Endodermal cell (in vitro differentiated cells): ENCODE data around the gene ERFE. TPM values are rescaled to one million over a fixed set of nuclear protein-coding genes. Genes with fewer than 3 reads are reported as not detected.

ENCODE experiments used
- DNase-seq: peaks from one replicate; pipeline ENCODE4 v3.0.0-alpha.2; 2017
- H3K27ac ChIP-seq: 2 replicates; pipeline ENCODE4 v1.5.1; 2013; ENCODE audit warnings: mild to moderate bottlenecking, low read depth, low read length, moderate library complexity
- H3K27me3 ChIP-seq: 2 replicates; pipeline ENCODE4 v1.6.1; 2013; ENCODE audit warnings: mild to moderate bottlenecking, low read length, moderate library complexity; ENCODE audit not compliant: insufficient read depth, control insufficient read depth, poor library complexity, severe bottlenecking
- H3K36me3 ChIP-seq: 2 replicates; pipeline ENCODE4 v1.7.0; 2013; ENCODE audit warnings: mild to moderate bottlenecking, low read length, moderate library complexity; ENCODE audit not compliant: control insufficient read depth, insufficient read depth
- H3K4me1 ChIP-seq: one replicate; pipeline ENCODE4 v1.7.0; 2013; ENCODE audit warnings: low read length; ENCODE audit not compliant: control insufficient read depth, insufficient read depth
- H3K4me3 ChIP-seq: 2 replicates; pipeline ENCODE4 v1.5.1; 2013; ENCODE audit warnings: mild to moderate bottlenecking, low read length, moderate library complexity
- H3K9ac ChIP-seq: 2 replicates; pipeline ENCODE4 v1.6.1; 2013; ENCODE audit warnings: mild to moderate bottlenecking, low read length, moderate library complexity; ENCODE audit not compliant: poor library complexity, severe bottlenecking; ENCODE audit errors: extremely low read depth
- H3K9me3 ChIP-seq: 2 replicates; pipeline ENCODE4 v1.6.1; 2013; ENCODE audit warnings: mild to moderate bottlenecking, low read length, moderate library complexity; ENCODE audit not compliant: control insufficient read depth
- H3K27ac Mint-ChIP-seq: 2 replicates; pipeline ENCODE4 v1.8.0; 2020; ENCODE audit warnings: mixed read lengths
- H3K27me3 Mint-ChIP-seq: 2 replicates; pipeline ENCODE4 v1.8.0; 2021; ENCODE audit warnings: mild to moderate bottlenecking, mixed read lengths; ENCODE audit not compliant: insufficient read depth
- H3K36me3 Mint-ChIP-seq: 2 replicates; pipeline ENCODE4 v1.8.0; 2020; ENCODE audit warnings: low read depth, mixed read lengths
- H3K4me1 Mint-ChIP-seq: 2 replicates; pipeline ENCODE4 v1.8.0; 2020; ENCODE audit warnings: mixed read lengths
- H3K4me3 Mint-ChIP-seq: 2 replicates; pipeline ENCODE4 v1.8.0; 2020; ENCODE audit warnings: mild to moderate bottlenecking, moderate library complexity, mixed read lengths
- H3K9me3 Mint-ChIP-seq: 2 replicates; pipeline ENCODE4 v1.8.0; 2020; ENCODE audit warnings: mild to moderate bottlenecking, mixed read lengths
- CTCF ChIP-seq: fragments of 200-600 bp; sonication (generic); conservative IDR thresholded peaks from 2 replicates; pipeline ENCODE4 v1.5.0; 2021; ENCODE audit warnings: antibody characterized with exemption, mild to moderate bottlenecking
- WGBS, 2 experiments: methylation state at CpG; one replicate each; pipeline versions ENCODE4 v1.1.5 to v1.1.7; 2013; ENCODE audit warnings: missing lambda C conversion rate in 2 of 2, mixed read lengths in 1 of 2; ENCODE audit not compliant: insufficient coverage in 1 of 2, insufficient read length in 1 of 2; 5-methylcytosine and 5-hydroxymethylcytosine counted together
- total RNA-seq, 2 donors: library from RNA; stranded (reverse); fragmentation: NEBNext Ultra II Directional in 1 of 2; extraction: Animal tissue kit (Norgen Biotek cat#: 25700) in 1 of 2; gene quantifications; 2 replicates in 1 of 2; 3 replicates in 1 of 2; pipeline ENCODE4 v1.2.1, GENCODE V29; 2021

ERFE gene
- total RNA-seq, 2 donors from 2014 or later = 0.48 to 1.6 TPM

DNA sequence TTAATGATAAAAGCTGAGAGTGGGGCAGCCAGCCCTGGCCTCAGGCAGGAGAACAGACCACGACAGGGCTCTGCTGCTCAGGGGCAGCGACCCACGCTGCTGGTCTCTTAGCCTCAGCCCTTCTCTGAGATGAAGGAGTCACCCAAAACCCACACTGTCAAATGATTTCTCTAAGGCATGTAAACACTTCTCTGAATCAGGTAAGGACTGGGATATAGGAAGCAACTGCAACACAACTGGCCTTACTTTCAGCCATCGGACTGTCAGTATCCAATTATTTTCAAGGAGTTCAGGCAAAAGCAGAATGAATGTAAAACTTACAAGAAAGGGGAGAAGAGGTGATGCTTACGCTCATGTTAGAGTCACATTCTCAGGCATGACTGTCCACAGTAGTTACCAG is 21.8 kb downstream of the ERFE start:
- Histone ChIP-seq H3K9me3 (no peaks in the 10 kb centered on the region), H3K4me1 (no peaks in the 10 kb centered on the region), H3K27me3 (no peaks in the 10 kb centered on the region), H3K4me3 (no peak overlapping the region), H3K9ac (no peak overlapping the region), H3K27ac (no peak overlapping the region), H3K36me3 (peaks cover 89% of the 10 kb centered on the region)
- no peak for TF ChIP-seq CTCF
- WGBS, 2 experiments = 95 to 100% methylated on average over 3 to 5 of the region's 5 CpGs
- Mint-ChIP-seq H3K27ac (no peak overlapping the region), H3K4me3 (no peak overlapping the region), H3K9me3 (no peaks in the 10 kb centered on the region), H3K36me3 (peaks cover 85% of the 10 kb centered on the region), H3K4me1 (peaks cover 6% of the 10 kb centered on the region), H3K27me3 (no peaks in the 10 kb centered on the region)
- DNase-seq = no peak

GRCh38 chr2:238182362-238182761 is 23.6 kb downstream of the ERFE start:
- WGBS, 2 experiments = 98% methylated on average over 6 of the region's 6 CpGs
- no peak overlapping the region for H3K27ac Mint-ChIP-seq
- no peak overlapping the region for H3K4me3 Mint-ChIP-seq
- Histone ChIP-seq H3K27ac (no peak overlapping the region), H3K9me3 (no peaks in the 10 kb centered on the region), H3K36me3 (peaks cover 97% of the 10 kb centered on the region), H3K9ac (no peak overlapping the region), H3K4me3 (no peak overlapping the region), H3K4me1 (no peaks in the 10 kb centered on the region), H3K27me3 (no peaks in the 10 kb centered on the region)
- H3K27me3 Mint-ChIP-seq = no peaks in the 10 kb centered on the region
- TF ChIP-seq CTCF = no peak
- peaks cover 90% of the 10 kb centered on the region for H3K36me3 Mint-ChIP-seq
- no peaks in the 10 kb centered on the region for H3K9me3 Mint-ChIP-seq
- H3K4me1 Mint-ChIP-seq = peaks cover under 1% of the 10 kb centered on the region
- no peak for DNase-seq

- Histone ChIP-seq H3K36me3 (peaks cover 97% of the 10 kb centered on the region), H3K4me3 (no peak overlapping the region), H3K9ac (no peak overlapping the region), H3K27ac (no peak overlapping the region), H3K27me3 (no peaks in the 10 kb centered on the region), H3K9me3 (no peaks in the 10 kb centered on the region), H3K4me1 (no peaks in the 10 kb centered on the region)
- no peaks in the 10 kb centered on the region for H3K9me3 Mint-ChIP-seq
- no peaks in the 10 kb centered on the region for H3K4me1 Mint-ChIP-seq
- DNase-seq = no peak
- WGBS, 2 experiments = 93 to 95% methylated on average over 2 to 4 of the region's 4 CpGs
- no peak overlapping the region for H3K27ac Mint-ChIP-seq
- no peak overlapping the region for H3K4me3 Mint-ChIP-seq
- H3K36me3 Mint-ChIP-seq = peaks cover 93% of the 10 kb centered on the region
- H3K27me3 Mint-ChIP-seq = no peaks in the 10 kb centered on the region
- no peak for TF ChIP-seq CTCF
These were observed 25.1 kb downstream of the ERFE start for GRCh38 chr2:238183821-238184220.
